Endodermal cell (in vitro differentiated cells): ENCODE measurements around the gene NDUFA8. TPM values are rescaled to one million over a fixed set of nuclear protein-coding genes. Genes with fewer than 3 reads are reported as not detected.

Source experiments
- DNase-seq: peaks from one replicate; pipeline ENCODE4 v3.0.0-alpha.2; 2017
- H3K27ac ChIP-seq: 2 replicates; pipeline ENCODE4 v1.5.1; 2013; ENCODE audit warnings: mild to moderate bottlenecking, low read depth, low read length, moderate library complexity
- H3K27me3 ChIP-seq: 2 replicates; pipeline ENCODE4 v1.6.1; 2013; ENCODE audit warnings: mild to moderate bottlenecking, low read length, moderate library complexity; ENCODE audit not compliant: insufficient read depth, control insufficient read depth, poor library complexity, severe bottlenecking
- H3K36me3 ChIP-seq: 2 replicates; pipeline ENCODE4 v1.7.0; 2013; ENCODE audit warnings: mild to moderate bottlenecking, low read length, moderate library complexity; ENCODE audit not compliant: control insufficient read depth, insufficient read depth
- H3K4me1 ChIP-seq: one replicate; pipeline ENCODE4 v1.7.0; 2013; ENCODE audit warnings: low read length; ENCODE audit not compliant: control insufficient read depth, insufficient read depth
- H3K4me3 ChIP-seq: 2 replicates; pipeline ENCODE4 v1.5.1; 2013; ENCODE audit warnings: mild to moderate bottlenecking, low read length, moderate library complexity
- H3K9ac ChIP-seq: 2 replicates; pipeline ENCODE4 v1.6.1; 2013; ENCODE audit warnings: mild to moderate bottlenecking, low read length, moderate library complexity; ENCODE audit not compliant: poor library complexity, severe bottlenecking; ENCODE audit errors: extremely low read depth
- H3K9me3 ChIP-seq: 2 replicates; pipeline ENCODE4 v1.6.1; 2013; ENCODE audit warnings: mild to moderate bottlenecking, low read length, moderate library complexity; ENCODE audit not compliant: control insufficient read depth
- H3K27ac Mint-ChIP-seq: 2 replicates; pipeline ENCODE4 v1.8.0; 2020; ENCODE audit warnings: mixed read lengths
- H3K27me3 Mint-ChIP-seq: 2 replicates; pipeline ENCODE4 v1.8.0; 2021; ENCODE audit warnings: mild to moderate bottlenecking, mixed read lengths; ENCODE audit not compliant: insufficient read depth
- H3K36me3 Mint-ChIP-seq: 2 replicates; pipeline ENCODE4 v1.8.0; 2020; ENCODE audit warnings: low read depth, mixed read lengths
- H3K4me1 Mint-ChIP-seq: 2 replicates; pipeline ENCODE4 v1.8.0; 2020; ENCODE audit warnings: mixed read lengths
- H3K4me3 Mint-ChIP-seq: 2 replicates; pipeline ENCODE4 v1.8.0; 2020; ENCODE audit warnings: mild to moderate bottlenecking, moderate library complexity, mixed read lengths
- H3K9me3 Mint-ChIP-seq: 2 replicates; pipeline ENCODE4 v1.8.0; 2020; ENCODE audit warnings: mild to moderate bottlenecking, mixed read lengths
- WGBS, 2 experiments: methylation state at CpG; one replicate each; pipeline versions ENCODE4 v1.1.5 to v1.1.7; 2013; ENCODE audit warnings: missing lambda C conversion rate in 2 of 2, mixed read lengths in 1 of 2; ENCODE audit not compliant: insufficient coverage in 1 of 2, insufficient read length in 1 of 2; 5-methylcytosine and 5-hydroxymethylcytosine counted together
- total RNA-seq, 2 donors: library from RNA; stranded (reverse); fragmentation: NEBNext Ultra II Directional in 1 of 2; extraction: Animal tissue kit (Norgen Biotek cat#: 25700) in 1 of 2; gene quantifications; 2 replicates in 1 of 2; 3 replicates in 1 of 2; pipeline ENCODE4 v1.2.1, GENCODE V29; 2021
- TF ChIP-seq, protein P1 (sequence below): fragments of 200-600 bp; sonication (generic); conservative IDR thresholded peaks from 2 replicates; pipeline ENCODE4 v1.5.0; 2021; ENCODE audit warnings: antibody characterized with exemption, mild to moderate bottlenecking

The NDUFA8 gene
- total RNA-seq, 2 donors from 2014 or later, result 65.8 to 67.8 TPM

DNA sequence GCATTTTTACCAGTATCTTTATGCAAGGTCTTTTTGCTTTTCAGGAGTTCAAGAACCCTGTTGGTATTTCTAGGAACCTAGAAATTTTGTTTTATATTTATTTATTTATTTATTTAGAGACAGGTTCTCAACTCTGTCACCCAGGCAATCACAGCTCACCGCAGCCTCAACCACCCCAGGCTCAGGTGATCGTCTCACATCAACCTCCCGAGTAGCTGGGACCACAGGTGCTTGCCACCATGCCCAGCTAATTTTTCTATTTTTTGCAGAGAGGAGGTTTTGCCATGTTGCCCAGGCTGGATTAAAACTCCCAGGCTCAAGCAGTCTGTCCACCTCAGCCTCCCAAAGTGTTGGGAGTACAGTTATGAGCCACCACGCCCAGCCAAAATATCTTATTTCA is 36.3 kb upstream of the NDUFA8 start:
- Histone ChIP-seq H3K9ac (no peak overlapping the region), H3K27ac (no peak overlapping the region), H3K4me3 (no peak overlapping the region), H3K4me1 (no peaks in the 10 kb centered on the region), H3K27me3 (no peaks in the 10 kb centered on the region), H3K9me3 (no peaks in the 10 kb centered on the region), H3K36me3 (no peaks in the 10 kb centered on the region)
- TF ChIP-seq, protein P1, sequence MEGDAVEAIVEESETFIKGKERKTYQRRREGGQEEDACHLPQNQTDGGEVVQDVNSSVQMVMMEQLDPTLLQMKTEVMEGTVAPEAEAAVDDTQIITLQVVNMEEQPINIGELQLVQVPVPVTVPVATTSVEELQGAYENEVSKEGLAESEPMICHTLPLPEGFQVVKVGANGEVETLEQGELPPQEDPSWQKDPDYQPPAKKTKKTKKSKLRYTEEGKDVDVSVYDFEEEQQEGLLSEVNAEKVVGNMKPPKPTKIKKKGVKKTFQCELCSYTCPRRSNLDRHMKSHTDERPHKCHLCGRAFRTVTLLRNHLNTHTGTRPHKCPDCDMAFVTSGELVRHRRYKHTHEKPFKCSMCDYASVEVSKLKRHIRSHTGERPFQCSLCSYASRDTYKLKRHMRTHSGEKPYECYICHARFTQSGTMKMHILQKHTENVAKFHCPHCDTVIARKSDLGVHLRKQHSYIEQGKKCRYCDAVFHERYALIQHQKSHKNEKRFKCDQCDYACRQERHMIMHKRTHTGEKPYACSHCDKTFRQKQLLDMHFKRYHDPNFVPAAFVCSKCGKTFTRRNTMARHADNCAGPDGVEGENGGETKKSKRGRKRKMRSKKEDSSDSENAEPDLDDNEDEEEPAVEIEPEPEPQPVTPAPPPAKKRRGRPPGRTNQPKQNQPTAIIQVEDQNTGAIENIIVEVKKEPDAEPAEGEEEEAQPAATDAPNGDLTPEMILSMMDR, result no peak
- 83% methylated on average over 1 to 4 of the region's 4 CpGs for WGBS, 2 experiments
- Mint-ChIP-seq H3K4me3 (no peak overlapping the region), H3K4me1 (no peaks in the 10 kb centered on the region), H3K36me3 (no peaks in the 10 kb centered on the region), H3K27me3 (peaks cover 4% of the 10 kb centered on the region), H3K9me3 (no peaks in the 10 kb centered on the region), H3K27ac (no peak overlapping the region)
- no peak for DNase-seq

- DNase-seq, result no peak
- Histone ChIP-seq H3K27ac (no peak overlapping the region), H3K9ac (no peak overlapping the region), H3K36me3 (no peaks in the 10 kb centered on the region), H3K4me3 (no peak overlapping the region), H3K9me3 (no peaks in the 10 kb centered on the region), H3K27me3 (no peaks in the 10 kb centered on the region), H3K4me1 (no peaks in the 10 kb centered on the region)
- Mint-ChIP-seq H3K27ac (no peak overlapping the region), H3K36me3 (no peaks in the 10 kb centered on the region), H3K9me3 (no peaks in the 10 kb centered on the region), H3K4me1 (no peaks in the 10 kb centered on the region), H3K27me3 (peaks cover 4% of the 10 kb centered on the region), H3K4me3 (no peak overlapping the region)
- 85 to 100% methylated on average over 3 to 6 of the region's 6 CpGs for WGBS, 2 experiments
- TF ChIP-seq, protein P1, result no peak
These were observed 34.1 kb upstream of the NDUFA8 start for GRCh38 chr9:122193651-122194050.

GRCh38 chr9:122192914-122193525 is 33.4 kb upstream of the NDUFA8 start:
- H3K27me3 Mint-ChIP-seq, result no peaks in the 10 kb centered on the region
- Histone ChIP-seq H3K4me1 (no peaks in the 10 kb centered on the region), H3K27me3 (no peaks in the 10 kb centered on the region), H3K9me3 (no peaks in the 10 kb centered on the region), H3K36me3 (no peaks in the 10 kb centered on the region), H3K4me3 (no peak overlapping the region), H3K27ac (no peak overlapping the region), H3K9ac (no peak overlapping the region)
- no peaks in the 10 kb centered on the region for H3K9me3 Mint-ChIP-seq
- WGBS, 2 experiments, result 86 to 98% methylated on average over 6 to 16 of the region's 16 CpGs
- no peak for DNase-seq
- no peaks in the 10 kb centered on the region for H3K4me1 Mint-ChIP-seq
- no peak overlapping the region for H3K4me3 Mint-ChIP-seq
- no peaks in the 10 kb centered on the region for H3K36me3 Mint-ChIP-seq
- no peak overlapping the region for H3K27ac Mint-ChIP-seq
- TF ChIP-seq, protein P1, result no peak
